Measurements from ENCODE around the gene ACSS2.
A peak's percentile ranks its signal among the peaks of the same experiment; 100 is the strongest.

ACSS2 gene

GRCh38 chr20:34904202-34904621, 27.8 kb downstream of the ACSS2 start:
- no peak overlapping the region for H3K4me3 ChIP-seq (ENCODE audit: low read depth, low read length)
- DNase-seq (ENCODE audit: low read depth) = no peak
- no peak for TF ChIP-seq CTCF (IDR thresholded peaks at IDR 0.05; ENCODE audit: low read depth, low read length, missing control alignments)
- in situ Hi-C loops (cut with HindIII; ENCODE audit: low sequenced_read_pairs) = no loop called here

GRCh38 chr20:34907616-34908469, 31.4 kb downstream of the ACSS2 start:
- H3K4me3 ChIP-seq (ENCODE audit: low read depth, low read length) = no peak overlapping the region
- no peak for TF ChIP-seq CTCF (IDR thresholded peaks at IDR 0.05; ENCODE audit: low read depth, low read length, missing control alignments)
- peak; percentile 68 for DNase-seq (ENCODE audit: low read depth)
- in situ Hi-C loops (cut with HindIII; ENCODE audit: low sequenced_read_pairs) = no loop called here

GRCh38 chr20:34915131-34915530, 38.7 kb downstream of the ACSS2 start:
- TF ChIP-seq CTCF (IDR thresholded peaks at IDR 0.05; ENCODE audit: low read depth, low read length, missing control alignments) = no peak
- no peak for DNase-seq (ENCODE audit: low read depth)
- in situ Hi-C loops (cut with HindIII; ENCODE audit: low sequenced_read_pairs) = no loop called here
- H3K4me3 ChIP-seq (ENCODE audit: low read depth, low read length) = no peak overlapping the region

- no peak for TF ChIP-seq CTCF (IDR thresholded peaks at IDR 0.05; ENCODE audit: low read depth, low read length, missing control alignments)
- no peak for DNase-seq (ENCODE audit: low read depth)
- no peak overlapping the region for H3K4me3 ChIP-seq (ENCODE audit: low read depth, low read length)
- in situ Hi-C loops (cut with HindIII; ENCODE audit: low sequenced_read_pairs) = no loop called here
Measured at GRCh38 chr20:34915749-34916455, 39.5 kb downstream of the ACSS2 start.

- no peak for DNase-seq (ENCODE audit: low read depth)
- TF ChIP-seq CTCF (IDR thresholded peaks at IDR 0.05; ENCODE audit: low read depth, low read length, missing control alignments) = no peak
- in situ Hi-C loops (cut with HindIII; ENCODE audit: low sequenced_read_pairs) = no loop called here
- H3K4me3 ChIP-seq (ENCODE audit: low read depth, low read length) = no peak overlapping the region
Measured at GRCh38 chr20:34916774-34917354, 40.5 kb downstream of the ACSS2 start.

GRCh38 chr20:34920055-34920454, 43.6 kb downstream of the ACSS2 start:
- in situ Hi-C loops (cut with HindIII; ENCODE audit: low sequenced_read_pairs) = loop anchor here (5.0 kb wide), 1 partner anchor 58 kb away; no protein-coding TSS in a partner anchor
- no peak for DNase-seq (ENCODE audit: low read depth)
- no peak for TF ChIP-seq CTCF (IDR thresholded peaks at IDR 0.05; ENCODE audit: low read depth, low read length, missing control alignments)

More at GRCh38 chr20:34920055-34920454, 43.6 kb downstream of the ACSS2 start:
- H3K4me3 ChIP-seq (ENCODE audit: low read depth, low read length) = no peak overlapping the region
